Spleen (tissue), 11 donors: ENCODE data around the gene UBE2V1. TPM values are rescaled to one million over a fixed set of nuclear protein-coding genes. Genes with fewer than 3 reads are reported as not detected.
A peak's percentile ranks its signal among the peaks of the same experiment; 100 is the strongest.

Source experiments
- DNase-seq: peaks from one replicate; pipeline ENCODE4 v3.0.0-alpha.2; 2020
- H3K27ac ChIP-seq, 8 donors: fragments of 200-600 bp; sonication (generic) in 7 of 8; 1 replicate in 4 of 8; 2 replicates in 4 of 8; pipeline versions ENCODE4 v1.5.0 to v1.8.0; 2016 to 2021; ENCODE audit warnings: inconsistent platforms in 4 of 8, mild to moderate bottlenecking in 4 of 8, moderate library complexity in 1 of 8
- H3K27me3 ChIP-seq, 7 donors: fragments of 200-600 bp; sonication (generic) in 6 of 7; replicated peaks in 1 of 7; 1 replicate in 4 of 7; 2 replicates in 3 of 7; pipeline versions ENCODE4 v1.5.0 to v1.8.0; 2016 to 2021; ENCODE audit warnings: inconsistent platforms in 3 of 7, mild to moderate bottlenecking in 1 of 7
- H3K36me3 ChIP-seq, 6 donors: fragments of 200-600 bp; sonication (generic) in 5 of 6; 1 replicate in 4 of 6; 2 replicates in 2 of 6; pipeline versions ENCODE4 v1.5.0 to v1.8.0; 2016 to 2021; ENCODE audit warnings: inconsistent platforms in 2 of 6
- H3K4me1 ChIP-seq, 6 donors: fragments of 200-600 bp; sonication (generic) in 5 of 6; 1 replicate in 3 of 6; 2 replicates in 3 of 6; pipeline versions ENCODE4 v1.5.0 to v1.8.0; 2016 to 2021; ENCODE audit warnings: inconsistent platforms in 3 of 6
- H3K4me3 ChIP-seq, 8 donors: fragments of 200-600 bp; sonication (generic) in 7 of 8; 1 replicate in 4 of 8; 2 replicates in 4 of 8; pipeline versions ENCODE4 v1.5.0 to v1.8.0; 2016 to 2021; ENCODE audit warnings: inconsistent platforms in 4 of 8, mild to moderate bottlenecking in 4 of 8, moderate library complexity in 2 of 8
- H3K9me3 ChIP-seq, 8 donors: fragments of 200-600 bp; sonication (generic) in 7 of 8; 1 replicate in 4 of 8; 2 replicates in 4 of 8; pipeline versions ENCODE4 v1.5.0 to v1.8.0; 2016 to 2021; ENCODE audit warnings: inconsistent platforms in 4 of 8
- POLR2A ChIP-seq, 3 donors: fragments of 450-650 bp; IDR thresholded peaks; one replicate each; pipeline ENCODE4 v1.5.1; 2017; ENCODE audit warnings: antibody characterized with exemption in 3 of 3, mild to moderate bottlenecking in 1 of 3
- POLR2AphosphoS5 ChIP-seq, 3 donors: sonication (generic); formaldehyde crosslinking; IDR thresholded peaks; one replicate each; pipeline ENCODE4 v1.5.1; 2017; ENCODE audit warnings: antibody characterized with exemption in 3 of 3
- WGBS, 5 donors: extraction: QIAGEN DNeasy Blood & Tissue Kit in 3 of 5; methylation state at CpG; one replicate each; pipeline versions ENCODE4 v1.1.5 to v1.1.7; 2013 to 2018; 5-methylcytosine and 5-hydroxymethylcytosine counted together
- intact Hi-C: fragments of 100-400 bp; cut with DNase I; formaldehyde crosslinking; loops from one replicate; pipeline ENCODE4 v1.15.0; 2023; ENCODE audit warnings: low total_unique reads
- polyA plus RNA-seq, 3 donors: library from polyadenylated mRNA; stranded (reverse); fragments of 200-250 nt; gene quantifications; one replicate each; pipeline ENCODE4 v1.2.1, GENCODE V29; 2013
- total RNA-seq, 7 donors: library from RNA; depleted of rRNA in 3 of 7; stranded (reverse); fragments of >200 nt in 3 of 7; fragmentation: NEBNext Ultra II Directional in 4 of 7; extraction: Animal tissue kit (Norgen Biotek cat#: 25700) in 4 of 7; gene quantifications; one replicate each; pipeline versions ENCODE4 v1.1.0 to v1.2.1, GENCODE V29; 2016 to 2021
- TF ChIP-seq, protein P1 (sequence below), 11 experiments: fragments of 200-600 bp in 7 of 11; fragments of 450-650 bp in 4 of 11; sonication (generic) in 4 of 11; IDR thresholded peaks in 8 of 11; conservative IDR thresholded peaks in 3 of 11; 1 replicate in 7 of 11; 2 replicates in 4 of 11; pipeline versions ENCODE4 v1.4.0 to v1.8.0; 2016 to 2021; ENCODE audit warnings: antibody characterized with exemption in 11 of 11, inconsistent platforms in 4 of 11, mild to moderate bottlenecking in 1 of 11
- donor health status: healthy with polysubstance abuse.
- donor health status: DM: no; HTN: no; CAD: no; lungs with moderate emphysema.
- donor health status: DM: no; HTN: no; CAD: no.
- donor health status: Bipolar disorder and iron deficiency.
- donor health status: healthy.
- donor health status: DM: no; HTN: no; CAD: no.
- donor health status: DM: yes; HTN: yes; CAD: no.

Gene UBE2V1
- total and polyA plus RNA-seq, 10 donors: 62.3 to 140 (median 122) TPM

DNA sequence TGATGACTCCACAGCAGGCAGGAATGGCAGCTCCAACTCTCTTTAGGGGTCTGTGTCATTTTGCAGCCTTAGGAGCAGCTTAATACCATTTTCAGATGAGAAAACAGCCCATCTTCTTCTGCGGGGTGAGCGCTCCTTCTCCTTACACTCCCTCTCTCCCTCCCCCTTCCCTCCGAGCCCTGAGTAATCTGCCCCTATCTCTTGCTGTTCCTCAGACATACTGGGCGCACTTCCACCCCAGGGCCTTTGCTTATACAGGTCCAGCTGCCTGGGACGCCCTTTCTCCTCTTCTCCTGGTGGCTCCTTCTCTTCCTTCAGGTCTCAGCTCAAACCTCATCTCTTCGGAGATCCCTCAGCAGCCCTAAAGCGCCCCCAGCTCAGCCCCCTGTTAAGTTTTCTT, 75.4 kb downstream of the UBE2V1 start:
- WGBS, 5 donors: 88 to 95% (median 90%) methylated on average over 7 of the region's 7 CpGs
- peaks cover 0 to 43% (median 13%) of the 10 kb centered on the region in 6 donors for H3K4me1 ChIP-seq
- intact Hi-C loops: no loop called here

GRCh38 chr20:50037123-50037522, 75.8 kb downstream of the UBE2V1 start:
- intact Hi-C loops: no loop called here

More for the DNA sequence above, 75.4 kb downstream of the UBE2V1 start:
- Histone ChIP-seq H3K4me3 (no peak overlapping the region), H3K27me3 (no peaks in the 10 kb centered on the region), H3K9me3 (no peaks in the 10 kb centered on the region), H3K27ac (no peak overlapping the region), H3K36me3 (no peaks in the 10 kb centered on the region)
- no peak for TF ChIP-seq POLR2A (IDR thresholded peaks at IDR 0.05)
- no peak for DNase-seq

DNA sequence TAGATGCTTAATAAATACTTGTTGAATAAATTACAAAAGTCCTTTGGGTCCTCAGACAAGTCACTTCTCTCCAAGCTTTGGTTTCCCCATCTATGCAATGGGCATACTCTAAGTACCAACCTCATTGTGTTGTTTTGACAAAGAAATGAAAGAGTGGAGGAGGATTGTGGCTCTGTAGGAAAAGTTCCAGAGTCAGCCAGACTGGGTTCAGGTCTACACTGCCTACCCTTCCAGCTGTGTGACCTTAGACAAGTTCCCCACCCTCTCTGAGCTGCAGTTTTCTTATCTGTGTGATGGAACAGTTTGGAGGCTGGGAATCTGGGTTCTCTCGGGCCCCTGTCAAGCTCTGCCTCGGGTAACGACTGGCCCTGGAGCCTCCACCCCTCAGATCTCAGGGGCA, 76.2 kb downstream of the UBE2V1 start:
- WGBS, 5 donors: 90 to 96% (median 93%) methylated on average over 3 of the region's 3 CpGs; no CpG with 5 or more reads in 1 of the 5 donors
- Histone ChIP-seq H3K36me3 (no peaks in the 10 kb centered on the region), H3K27me3 (no peaks in the 10 kb centered on the region), H3K4me3 (no peak overlapping the region), H3K27ac (no peak overlapping the region), H3K9me3 (no peaks in the 10 kb centered on the region), H3K4me1 (peaks cover 0 to 46% (median 11%) of the 10 kb centered on the region in 6 donors)
- intact Hi-C loops: no loop called here
- no peak for DNase-seq
- TF ChIP-seq POLR2AphosphoS5 (IDR thresholded peaks at IDR 0.05): no peak

More at GRCh38 chr20:50037123-50037522, 75.8 kb downstream of the UBE2V1 start:
- Histone ChIP-seq H3K4me1 (peaks cover 0 to 47% (median 13%) of the 10 kb centered on the region in 6 donors), H3K4me3 (no peak overlapping the region), H3K27ac (no peak overlapping the region), H3K27me3 (no peaks in the 10 kb centered on the region), H3K9me3 (no peaks in the 10 kb centered on the region), H3K36me3 (no peaks in the 10 kb centered on the region)
- 63 to 81% (median 80%) methylated on average over 2 to 3 of the region's 3 CpGs; no CpG with 5 or more reads in 1 of the 5 donors for WGBS, 5 donors
- no peak for DNase-seq
- TF ChIP-seq, protein P1, sequence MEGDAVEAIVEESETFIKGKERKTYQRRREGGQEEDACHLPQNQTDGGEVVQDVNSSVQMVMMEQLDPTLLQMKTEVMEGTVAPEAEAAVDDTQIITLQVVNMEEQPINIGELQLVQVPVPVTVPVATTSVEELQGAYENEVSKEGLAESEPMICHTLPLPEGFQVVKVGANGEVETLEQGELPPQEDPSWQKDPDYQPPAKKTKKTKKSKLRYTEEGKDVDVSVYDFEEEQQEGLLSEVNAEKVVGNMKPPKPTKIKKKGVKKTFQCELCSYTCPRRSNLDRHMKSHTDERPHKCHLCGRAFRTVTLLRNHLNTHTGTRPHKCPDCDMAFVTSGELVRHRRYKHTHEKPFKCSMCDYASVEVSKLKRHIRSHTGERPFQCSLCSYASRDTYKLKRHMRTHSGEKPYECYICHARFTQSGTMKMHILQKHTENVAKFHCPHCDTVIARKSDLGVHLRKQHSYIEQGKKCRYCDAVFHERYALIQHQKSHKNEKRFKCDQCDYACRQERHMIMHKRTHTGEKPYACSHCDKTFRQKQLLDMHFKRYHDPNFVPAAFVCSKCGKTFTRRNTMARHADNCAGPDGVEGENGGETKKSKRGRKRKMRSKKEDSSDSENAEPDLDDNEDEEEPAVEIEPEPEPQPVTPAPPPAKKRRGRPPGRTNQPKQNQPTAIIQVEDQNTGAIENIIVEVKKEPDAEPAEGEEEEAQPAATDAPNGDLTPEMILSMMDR (IDR thresholded peaks at IDR 0.05 in 8 of 11, conservative IDR thresholded peaks at IDR 0.05 in 3 of 11): no peak
- TF ChIP-seq POLR2AphosphoS5 (IDR thresholded peaks at IDR 0.05) (no peak), POLR2A (IDR thresholded peaks at IDR 0.05) (no peak)

GRCh38 chr20:50034567-50035180, 78.3 kb downstream of the UBE2V1 start:
- H3K27me3 ChIP-seq: no peaks in the 10 kb centered on the region
- WGBS, 5 donors: 88 to 97% (median 95%) methylated on average over 7 to 9 of the region's 9 CpGs
- peak overlapping the region in 7 of 8 donors; percentile 9 to 64 (median 57) for H3K27ac ChIP-seq
- H3K9me3 ChIP-seq: no peaks in the 10 kb centered on the region
- H3K4me1 ChIP-seq: peaks cover 0 to 45% (median 14%) of the 10 kb centered on the region in 6 donors
- H3K36me3 ChIP-seq: no peaks in the 10 kb centered on the region
- no peak for TF ChIP-seq POLR2A (IDR thresholded peaks at IDR 0.05)
- TF ChIP-seq, protein P1 (IDR thresholded peaks at IDR 0.05 in 8 of 11, conservative IDR thresholded peaks at IDR 0.05 in 3 of 11): no peak
- no peak for TF ChIP-seq POLR2AphosphoS5 (IDR thresholded peaks at IDR 0.05)
- no peak for DNase-seq
- intact Hi-C loops: no loop called here
- H3K4me3 ChIP-seq: no peak overlapping the region

GRCh38 chr20:50032955-50033666, 79.8 kb downstream of the UBE2V1 start:
- DNase-seq: no peak
- Histone ChIP-seq H3K27me3 (no peaks in the 10 kb centered on the region), H3K4me3 (no peak overlapping the region), H3K9me3 (no peaks in the 10 kb centered on the region), H3K4me1 (peaks cover 0 to 53% (median 21%) of the 10 kb centered on the region in 6 donors), H3K27ac (peak overlapping the region in 5 of 8 donors; percentile 33 to 64 (median 57)), H3K36me3 (no peaks in the 10 kb centered on the region)
- no peak for TF ChIP-seq POLR2A (IDR thresholded peaks at IDR 0.05)
- TF ChIP-seq, protein P1 (IDR thresholded peaks at IDR 0.05 in 8 of 11, conservative IDR thresholded peaks at IDR 0.05 in 3 of 11): no peak
- TF ChIP-seq POLR2AphosphoS5 (IDR thresholded peaks at IDR 0.05): no peak
- intact Hi-C loops: no loop called here
- 85 to 95% (median 92%) methylated on average over 9 of the region's 9 CpGs for WGBS, 5 donors
